SK-N-SH (cell line): ENCODE results near the gene KLF12. TPM values are rescaled to one million over a fixed set of nuclear protein-coding genes. Genes with fewer than 3 reads are reported as not detected.

ENCODE experiments used
- CTCF ChIA-PET: fragments of 300-600, 350-600 bp; formaldehyde crosslinking; extraction: SDS; loops from one replicate; lab custom pipeline; 2021; lab: Yijun Ruan, JAX
- POLR2A ChIA-PET: fragments of 350-600 bp; sonication (Branson Sonifier 250); formaldehyde crosslinking; extraction: SDS; loops from one replicate; lab custom pipeline; 2020; ENCODE audit warnings: antibody characterized with exemption, inconsistent platforms; lab: Yijun Ruan, JAX
- DNase-seq: peaks from one replicate; pipeline ENCODE4 v3.0.0; 2012
- H2AFZ ChIP-seq: fragments of 200-600 bp; sonication (generic); 2 replicates; pipeline ENCODE4 v1.8.1; 2016; ENCODE audit warnings: antibody characterized with exemption, mild to moderate bottlenecking, low read depth
- H3F3A ChIP-seq: fragments of 200-600 bp; sonication (generic); replicated peaks from 2 replicates; pipeline ENCODE3; 2016; ENCODE audit warnings: antibody characterized with exemption, mild to moderate bottlenecking; ENCODE audit not compliant: insufficient read depth
- H3K27ac ChIP-seq, 2 experiments: fragments of 200-500 bp in 1 of 2; fragments of 200-600 bp in 1 of 2; sonication (Bioruptor generic) in 1 of 2; sonication (generic), shearing (Covaris generic) in 1 of 2; 2 replicates each; pipeline versions ENCODE4 v1.5.1 to v1.6.1; 2014 to 2016; ENCODE audit warnings: low read depth in 2 of 2, inconsistent platforms in 1 of 2, low read length in 1 of 2, mild to moderate bottlenecking in 1 of 2, mixed read lengths in 1 of 2
- H3K27me3 ChIP-seq: fragments of 200-600 bp; sonication (generic), shearing (Covaris generic); 2 replicates; pipeline ENCODE4 v1.6.1; 2016; ENCODE audit warnings: mixed run types; ENCODE audit not compliant: insufficient read depth
- H3K36me3 ChIP-seq, 2 experiments: fragments of 200-500 bp in 1 of 2; fragments of 200-600 bp in 1 of 2; sonication (Bioruptor generic) in 1 of 2; sonication (generic) in 1 of 2; replicated peaks in 1 of 2; 2 replicates each; pipeline versions ENCODE3 to v1.5.1; 2014 to 2016; ENCODE audit warnings: low read length in 1 of 2, mild to moderate bottlenecking in 1 of 2; ENCODE audit not compliant: insufficient read depth in 2 of 2, control insufficient read depth in 1 of 2
- H3K4me1 ChIP-seq, 2 experiments: fragments of 200-500 bp in 1 of 2; fragments of 200-600 bp in 1 of 2; sonication (Bioruptor generic) in 1 of 2; sonication (generic), shearing (Covaris generic) in 1 of 2; 2 replicates each; pipeline versions ENCODE4 v1.5.1 to v1.6.1; 2014 to 2016; ENCODE audit warnings: low read depth in 1 of 2, low read length in 1 of 2, mixed run types in 1 of 2; ENCODE audit not compliant: insufficient read depth in 2 of 2, control insufficient read depth in 1 of 2
- H3K4me2 ChIP-seq: fragments of 200-600 bp; sonication (generic), shearing (Covaris generic); 2 replicates; pipeline ENCODE4 v1.6.1; 2017; ENCODE audit warnings: mixed run types
- H3K4me3 ChIP-seq, 2 experiments: fragments of 200-500 bp in 1 of 2; fragments of 200-600 bp in 1 of 2; sonication (Bioruptor generic) in 1 of 2; sonication (generic), shearing (Covaris generic) in 1 of 2; 2 replicates each; pipeline versions ENCODE4 v1.5.1 to v1.8.1; 2014 to 2016; ENCODE audit warnings: low read depth in 2 of 2, inconsistent platforms in 1 of 2, low read length in 1 of 2, mild to moderate bottlenecking in 1 of 2, mixed read lengths in 1 of 2, moderate library complexity in 1 of 2
- H3K79me2 ChIP-seq: fragments of 200-600 bp; sonication (generic); 2 replicates; pipeline ENCODE4 v1.8.1; 2017; ENCODE audit warnings: mild to moderate bottlenecking; ENCODE audit not compliant: insufficient read depth
- H3K9ac ChIP-seq: fragments of 200-600 bp; sonication (generic); 2 replicates; pipeline ENCODE4 v1.6.1; 2017; ENCODE audit warnings: mixed run types
- H3K9me2 ChIP-seq: fragments of 200-600 bp; sonication (generic); 2 replicates; pipeline ENCODE4 v1.6.1; 2017; ENCODE audit warnings: mixed run types
- H3K9me3 ChIP-seq: fragments of 200-600 bp; sonication (generic); 2 replicates; pipeline ENCODE4 v1.6.1; 2017; ENCODE audit warnings: mixed run types, mild to moderate bottlenecking, moderate library complexity
- H4K20me1 ChIP-seq: fragments of 200-600 bp; sonication (generic); 2 replicates; pipeline ENCODE4 v1.6.1; 2017; ENCODE audit warnings: mild to moderate bottlenecking, mixed run types; ENCODE audit not compliant: insufficient read depth
- EZH2phosphoT487 ChIP-seq: fragments of 200-600 bp; sonication (generic); IDR thresholded peaks from 2 replicates; pipeline ENCODE4 v1.6.1; 2017; ENCODE audit warnings: low read depth, mixed run types, mild to moderate bottlenecking, antibody characterized with exemption, moderate library complexity, borderline replicate concordance
- FOXJ3 ChIP-seq: sonication (generic); formaldehyde crosslinking; IDR thresholded peaks from 2 replicates; pipeline ENCODE4 v1.5.1; 2020; ENCODE audit warnings: mild to moderate bottlenecking, missing genetic modification reagents
- FOXM1 ChIP-seq: IDR thresholded peaks from 2 replicates; pipeline ENCODE4 v1.4.0; 2012; ENCODE audit warnings: low read depth, mild to moderate bottlenecking
- RAD21 ChIP-seq: IDR thresholded peaks from 2 replicates; pipeline ENCODE4 v1.6.1; 2012; ENCODE audit warnings: mild to moderate bottlenecking, low read length
- RCOR1 ChIP-seq: fragments of 150-350 bp; IDR thresholded peaks from 2 replicates; pipeline ENCODE4 v1.6.1; 2017; ENCODE audit warnings: antibody characterized with exemption, low read length
- RXRA ChIP-seq: IDR thresholded peaks from 2 replicates; pipeline ENCODE4 v1.4.0; 2012; ENCODE audit warnings: low read depth, mild to moderate bottlenecking, borderline replicate concordance
- SIN3A ChIP-seq: IDR thresholded peaks from 2 replicates; pipeline ENCODE4 v1.6.1; 2012; ENCODE audit warnings: low read depth, mild to moderate bottlenecking, low read length, moderate library complexity, borderline replicate concordance
- SMC3 ChIP-seq: IDR thresholded peaks from 2 replicates; pipeline ENCODE4 v1.6.1; 2012; ENCODE audit warnings: low read depth, low read length, improper control_type of control experiment
- TAF1 ChIP-seq: IDR thresholded peaks from 2 replicates; pipeline ENCODE4 v1.6.1; 2012; ENCODE audit warnings: low read depth, mild to moderate bottlenecking, low read length, moderate library complexity, borderline replicate concordance
- WGBS: methylation state at CpG from one replicate; pipeline ENCODE4 v1.1.6; 2017; ENCODE audit warnings: low lambda C conversion rate; 5-methylcytosine and 5-hydroxymethylcytosine counted together
- polyA plus RNA-seq, 3 experiments: library from polyadenylated mRNA; depleted of rRNA; stranded (reverse); fragments of >200 nt; gene quantifications; 2 replicates each; pipeline ENCODE4 v1.2.3, GENCODE V29; 2012
- TF ChIP-seq, protein P1 (sequence below): fragments of 150-350 bp; IDR thresholded peaks from 2 replicates; pipeline ENCODE4 v1.6.1; 2017; ENCODE audit warnings: antibody characterized with exemption, low read length, low read depth, borderline replicate concordance
- TF ChIP-seq, protein P2 (sequence below): IDR thresholded peaks from 2 replicates; pipeline ENCODE4 v1.4.0; 2012; ENCODE audit warnings: low read depth, borderline replicate concordance
- TF ChIP-seq, protein P3 (sequence below): IDR thresholded peaks from 2 replicates; pipeline ENCODE4 v1.4.0; 2012; ENCODE audit warnings: low read depth, borderline replicate concordance
- TF ChIP-seq, protein P4 (sequence below): IDR thresholded peaks from 2 replicates; pipeline ENCODE4 v1.6.1; 2012; ENCODE audit warnings: mild to moderate bottlenecking, low read depth, low read length, moderate library complexity

Gene KLF12
- polyA plus RNA-seq, 1 of the 3 experiments (the other 2 are of a cell fraction): 2.4 TPM

DNA sequence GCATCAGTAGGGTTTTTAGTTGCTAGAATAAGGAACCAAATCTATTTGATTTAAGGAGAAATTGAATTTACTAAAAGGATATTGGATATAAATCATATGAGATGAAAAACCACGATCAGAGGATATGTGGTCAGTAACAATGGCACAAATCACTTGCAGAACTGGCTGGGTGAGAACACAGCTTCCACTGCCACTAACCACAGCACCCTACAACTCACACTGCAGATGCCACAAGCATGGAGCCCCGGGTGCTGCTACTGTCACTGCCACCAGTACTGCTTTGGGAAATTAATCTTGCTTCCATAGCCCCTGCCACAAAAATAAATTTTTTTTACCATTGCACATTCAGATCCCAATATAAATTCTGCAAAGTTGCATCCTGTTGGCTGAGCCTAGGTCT, 40.6 kb upstream of the KLF12 start:
- no peak overlapping the region for H3K9ac ChIP-seq
- no peaks in the 10 kb centered on the region for H4K20me1 ChIP-seq
- H3K4me2 ChIP-seq: no peak overlapping the region
- CTCF ChIA-PET: interaction anchor here (1.3 kb wide), 1 partner anchor 33 kb away, joined by 3 read pairs; no protein-coding TSS in a partner anchor
- H3F3A ChIP-seq: no peaks in the 10 kb centered on the region
- no peak for DNase-seq
- TF ChIP-seq SMC3: no peak
- TF ChIP-seq, all 33 proteins: peak for 0
- Histone ChIP-seq H3K27me3 (no peaks in the 10 kb centered on the region), H3K36me3 (no peaks in the 10 kb centered on the region), H3K79me2 (no peaks in the 10 kb centered on the region), H3K9me2 (no peaks in the 10 kb centered on the region), H2AFZ (no peak overlapping the region), H3K27ac (no peak overlapping the region), H3K4me1 (no peaks in the 10 kb centered on the region), H3K4me3 (no peak overlapping the region), H3K9me3 (no peaks in the 10 kb centered on the region)
- WGBS: 27% methylated on average over 1 of the region's 2 CpGs
- POLR2A ChIA-PET: no interaction called here

DNA sequence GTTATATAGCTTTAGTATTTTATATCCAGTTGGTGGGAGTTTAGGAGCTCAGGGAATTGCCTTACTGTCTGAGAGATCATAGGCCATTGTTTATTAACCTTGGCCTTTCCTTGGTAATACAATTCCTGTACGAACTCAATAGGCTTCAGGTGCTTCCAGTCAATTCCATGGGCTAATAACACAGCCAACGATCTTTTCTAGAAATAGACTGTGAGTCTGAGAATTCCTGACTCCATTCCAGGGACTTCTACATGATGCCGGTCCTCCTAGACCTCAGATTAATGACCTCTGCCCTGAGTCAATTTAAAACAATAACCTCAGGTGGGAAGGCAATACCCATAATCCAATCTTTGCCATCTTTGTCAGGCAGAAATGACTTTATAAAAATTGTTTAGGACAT, 39.6 kb upstream of the KLF12 start:
- H3K79me2 ChIP-seq: no peaks in the 10 kb centered on the region
- H3K27ac ChIP-seq: no peak overlapping the region
- CTCF ChIA-PET: no interaction called here
- no peaks in the 10 kb centered on the region for H3K27me3 ChIP-seq
- no peaks in the 10 kb centered on the region for H3K36me3 ChIP-seq
- DNase-seq: no peak
- H3K9me2 ChIP-seq: no peaks in the 10 kb centered on the region
- POLR2A ChIA-PET: no interaction called here
- H3K4me1 ChIP-seq: peaks cover 0 to 3% of the 10 kb centered on the region in 2 experiments; a peak in 2 of 4 replicates
- H3K4me3 ChIP-seq: no peak overlapping the region
- 73% methylated on average over 3 of the region's 3 CpGs for WGBS
- TF ChIP-seq, protein P1, sequence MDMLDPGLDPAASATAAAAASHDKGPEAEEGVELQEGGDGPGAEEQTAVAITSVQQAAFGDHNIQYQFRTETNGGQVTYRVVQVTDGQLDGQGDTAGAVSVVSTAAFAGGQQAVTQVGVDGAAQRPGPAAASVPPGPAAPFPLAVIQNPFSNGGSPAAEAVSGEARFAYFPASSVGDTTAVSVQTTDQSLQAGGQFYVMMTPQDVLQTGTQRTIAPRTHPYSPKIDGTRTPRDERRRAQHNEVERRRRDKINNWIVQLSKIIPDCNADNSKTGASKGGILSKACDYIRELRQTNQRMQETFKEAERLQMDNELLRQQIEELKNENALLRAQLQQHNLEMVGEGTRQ: no peak
- TF ChIP-seq TAF1 (no peak), SIN3A (no peak), FOXM1 (no peak), EZH2phosphoT487 (no peak), RCOR1 (no peak), FOXJ3 (CRISPR knock-in tag) (no peak), RAD21 (no peak), RXRA (no peak)
- TF ChIP-seq, protein P2, sequence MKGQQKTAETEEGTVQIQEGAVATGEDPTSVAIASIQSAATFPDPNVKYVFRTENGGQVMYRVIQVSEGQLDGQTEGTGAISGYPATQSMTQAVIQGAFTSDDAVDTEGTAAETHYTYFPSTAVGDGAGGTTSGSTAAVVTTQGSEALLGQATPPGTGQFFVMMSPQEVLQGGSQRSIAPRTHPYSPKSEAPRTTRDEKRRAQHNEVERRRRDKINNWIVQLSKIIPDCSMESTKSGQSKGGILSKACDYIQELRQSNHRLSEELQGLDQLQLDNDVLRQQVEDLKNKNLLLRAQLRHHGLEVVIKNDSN: no peak
- TF ChIP-seq, protein P3, sequence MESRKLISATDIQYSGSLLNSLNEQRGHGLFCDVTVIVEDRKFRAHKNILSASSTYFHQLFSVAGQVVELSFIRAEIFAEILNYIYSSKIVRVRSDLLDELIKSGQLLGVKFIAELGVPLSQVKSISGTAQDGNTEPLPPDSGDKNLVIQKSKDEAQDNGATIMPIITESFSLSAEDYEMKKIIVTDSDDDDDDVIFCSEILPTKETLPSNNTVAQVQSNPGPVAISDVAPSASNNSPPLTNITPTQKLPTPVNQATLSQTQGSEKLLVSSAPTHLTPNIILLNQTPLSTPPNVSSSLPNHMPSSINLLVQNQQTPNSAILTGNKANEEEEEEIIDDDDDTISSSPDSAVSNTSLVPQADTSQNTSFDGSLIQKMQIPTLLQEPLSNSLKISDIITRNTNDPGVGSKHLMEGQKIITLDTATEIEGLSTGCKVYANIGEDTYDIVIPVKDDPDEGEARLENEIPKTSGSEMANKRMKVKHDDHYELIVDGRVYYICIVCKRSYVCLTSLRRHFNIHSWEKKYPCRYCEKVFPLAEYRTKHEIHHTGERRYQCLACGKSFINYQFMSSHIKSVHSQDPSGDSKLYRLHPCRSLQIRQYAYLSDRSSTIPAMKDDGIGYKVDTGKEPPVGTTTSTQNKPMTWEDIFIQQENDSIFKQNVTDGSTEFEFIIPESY: no peak
- TF ChIP-seq, protein P4, sequence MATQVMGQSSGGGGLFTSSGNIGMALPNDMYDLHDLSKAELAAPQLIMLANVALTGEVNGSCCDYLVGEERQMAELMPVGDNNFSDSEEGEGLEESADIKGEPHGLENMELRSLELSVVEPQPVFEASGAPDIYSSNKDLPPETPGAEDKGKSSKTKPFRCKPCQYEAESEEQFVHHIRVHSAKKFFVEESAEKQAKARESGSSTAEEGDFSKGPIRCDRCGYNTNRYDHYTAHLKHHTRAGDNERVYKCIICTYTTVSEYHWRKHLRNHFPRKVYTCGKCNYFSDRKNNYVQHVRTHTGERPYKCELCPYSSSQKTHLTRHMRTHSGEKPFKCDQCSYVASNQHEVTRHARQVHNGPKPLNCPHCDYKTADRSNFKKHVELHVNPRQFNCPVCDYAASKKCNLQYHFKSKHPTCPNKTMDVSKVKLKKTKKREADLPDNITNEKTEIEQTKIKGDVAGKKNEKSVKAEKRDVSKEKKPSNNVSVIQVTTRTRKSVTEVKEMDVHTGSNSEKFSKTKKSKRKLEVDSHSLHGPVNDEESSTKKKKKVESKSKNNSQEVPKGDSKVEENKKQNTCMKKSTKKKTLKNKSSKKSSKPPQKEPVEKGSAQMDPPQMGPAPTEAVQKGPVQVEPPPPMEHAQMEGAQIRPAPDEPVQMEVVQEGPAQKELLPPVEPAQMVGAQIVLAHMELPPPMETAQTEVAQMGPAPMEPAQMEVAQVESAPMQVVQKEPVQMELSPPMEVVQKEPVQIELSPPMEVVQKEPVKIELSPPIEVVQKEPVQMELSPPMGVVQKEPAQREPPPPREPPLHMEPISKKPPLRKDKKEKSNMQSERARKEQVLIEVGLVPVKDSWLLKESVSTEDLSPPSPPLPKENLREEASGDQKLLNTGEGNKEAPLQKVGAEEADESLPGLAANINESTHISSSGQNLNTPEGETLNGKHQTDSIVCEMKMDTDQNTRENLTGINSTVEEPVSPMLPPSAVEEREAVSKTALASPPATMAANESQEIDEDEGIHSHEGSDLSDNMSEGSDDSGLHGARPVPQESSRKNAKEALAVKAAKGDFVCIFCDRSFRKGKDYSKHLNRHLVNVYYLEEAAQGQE: no peak
- H2AFZ ChIP-seq: no peak overlapping the region
- H3K9ac ChIP-seq: no peak overlapping the region
- H3K9me3 ChIP-seq: no peaks in the 10 kb centered on the region
- no peaks in the 10 kb centered on the region for H3F3A ChIP-seq
- no peak overlapping the region for H3K4me2 ChIP-seq
- no peaks in the 10 kb centered on the region for H4K20me1 ChIP-seq
